ENCODE measurements around the gene PRDM2. TPM values are rescaled to one million over a fixed set of nuclear protein-coding genes. Genes with fewer than 3 reads are reported as not detected.

PRDM2 gene
- total and polyA plus RNA-seq, 2 of the 13 experiments (the other 11 are each of a cell fraction or from before 2014, with no cell fraction given): 4.0 to 6.5 TPM

DNA sequence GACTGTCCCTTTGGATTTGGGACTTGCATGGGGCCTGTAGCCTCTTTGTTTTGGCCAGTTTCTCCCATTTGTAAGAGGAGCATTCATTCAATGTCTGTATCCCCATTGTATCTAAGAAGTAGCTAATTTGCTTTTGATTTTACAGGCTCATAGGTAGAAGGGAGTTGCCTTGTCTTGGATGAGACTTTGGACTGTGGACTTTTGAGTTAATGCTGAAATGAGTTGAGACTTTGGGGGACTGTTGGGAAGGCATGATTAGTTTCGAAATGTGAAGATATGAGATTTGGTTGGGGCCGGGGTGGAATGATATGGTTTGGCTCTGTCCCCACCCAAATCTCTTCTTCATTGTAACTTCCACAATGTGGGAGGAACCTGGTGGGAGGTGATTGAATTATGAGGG, 151.7 kb downstream of the PRDM2 start:
- BruUV-seq (replicated peaks): no TSS peak
- 0% methylated on average over 2 of the region's 2 CpGs for WGBS (ENCODE audit: low lambda C conversion rate)

DNA sequence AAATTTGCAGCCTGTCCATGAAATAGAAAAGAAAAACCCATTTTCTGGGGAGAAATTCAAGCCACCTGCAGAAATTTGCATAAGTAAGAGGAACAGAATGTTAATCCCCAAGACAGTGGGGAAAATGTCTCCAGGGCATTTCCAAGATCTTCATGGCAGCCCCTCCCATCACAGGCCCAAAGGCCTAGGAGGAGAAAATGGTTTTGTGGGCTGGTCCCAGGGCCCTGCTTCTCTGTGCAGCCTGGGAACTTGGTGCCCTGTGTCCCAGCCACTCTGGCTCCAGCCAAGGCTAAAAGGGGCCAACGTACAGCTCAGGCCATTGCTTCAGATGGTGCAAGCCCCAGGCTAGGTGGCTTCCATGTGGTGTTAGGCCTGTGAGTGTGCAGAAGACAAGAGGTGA, 155.6 kb downstream of the PRDM2 start:
- FAIRE-seq: no peak
- no TSS peak for BruUV-seq (replicated peaks)
- no peaks in the 10 kb centered on the region for H3K27me3 ChIP-seq (ENCODE audit: control insufficient read depth in 1 of 2, insufficient read depth in 2 of 2, low read length in 2 of 2)
- H3K9me3 ChIP-seq (ENCODE audit: low read length): peaks cover 11% of the 10 kb centered on the region; the same call in 1 of the 2 replicates
- no peaks in the 10 kb centered on the region for H3K79me2 ChIP-seq (ENCODE audit: insufficient read depth, low read length)
- no peak overlapping the region for H3K9ac ChIP-seq (ENCODE audit: insufficient read depth, low read depth, low read length)
- WGBS (ENCODE audit: low lambda C conversion rate): 0% methylated on average over 1 of the region's 1 CpG
- no peak overlapping the region for H3K27ac ChIP-seq (ENCODE audit: extremely low read length, insufficient read depth, low read length)
- DNase-seq (ENCODE audit: low spot score): no peak
- POLR2A ChIA-PET: no interaction called here
- H3K4me2 ChIP-seq (ENCODE audit: low read depth, low read length): no peak overlapping the region
- H4K20me1 ChIP-seq (ENCODE audit: insufficient read depth, low read length): no peaks in the 10 kb centered on the region
- intact Hi-C loops (cut with micrococcal nuclease; ENCODE audit: unreplicated experiment) (no loop called here), in situ Hi-C loops (cut with HindIII; ENCODE audit: extremely low pct_ligation_motif_present, low pct_unique_long_range_greater_than_20kb) (no loop called here)
- H3K36me3 ChIP-seq (replicated peaks in 1 of 2; ENCODE audit: control insufficient read depth in 1 of 2, insufficient read depth in 2 of 2, low read length in 2 of 2): no peaks in the 10 kb centered on the region
- H2AFZ ChIP-seq (ENCODE audit: low read length): no peak overlapping the region
- CTCF ChIA-PET (ENCODE audit: low intra/inter-chr PET ratio, low total read pairs): no interaction called here
- no peak for ATAC-seq
- no peak overlapping the region for H3K4me3 ChIP-seq (replicated peaks in 1 of 3; ENCODE audit: insufficient read depth in 1 of 3, low read depth in 2 of 3, low read length in 3 of 3)
- H3K4me1 ChIP-seq (ENCODE audit: insufficient read depth, low read length): no peaks in the 10 kb centered on the region
- no peak for TF ChIP-seq SMAD3 (CRISPR knock-in tag; IDR thresholded peaks at IDR 0.05)
- no peak for TF ChIP-seq KDM5A (IDR thresholded peaks at IDR 0.05; ENCODE audit: borderline replicate concordance, low read length)
- no peak for TF ChIP-seq IKZF4 (CRISPR knock-in tag; IDR thresholded peaks at IDR 0.05; ENCODE audit: borderline replicate concordance, low read depth, not compliant biosample characterization)
- no peak for TF ChIP-seq PHF20 (CRISPR knock-in tag; IDR thresholded peaks at IDR 0.05)
- TF ChIP-seq CHD4 (IDR thresholded peaks at IDR 0.05; ENCODE audit: borderline replicate concordance, low read length): no peak
- no peak for TF ChIP-seq RBAK (CRISPR knock-in tag; IDR thresholded peaks at IDR 0.05)
- no peak for TF ChIP-seq KDM2A (CRISPR knock-in tag; IDR thresholded peaks at IDR 0.05; ENCODE audit: borderline replicate concordance, low read depth)
- TF ChIP-seq, protein P1, sequence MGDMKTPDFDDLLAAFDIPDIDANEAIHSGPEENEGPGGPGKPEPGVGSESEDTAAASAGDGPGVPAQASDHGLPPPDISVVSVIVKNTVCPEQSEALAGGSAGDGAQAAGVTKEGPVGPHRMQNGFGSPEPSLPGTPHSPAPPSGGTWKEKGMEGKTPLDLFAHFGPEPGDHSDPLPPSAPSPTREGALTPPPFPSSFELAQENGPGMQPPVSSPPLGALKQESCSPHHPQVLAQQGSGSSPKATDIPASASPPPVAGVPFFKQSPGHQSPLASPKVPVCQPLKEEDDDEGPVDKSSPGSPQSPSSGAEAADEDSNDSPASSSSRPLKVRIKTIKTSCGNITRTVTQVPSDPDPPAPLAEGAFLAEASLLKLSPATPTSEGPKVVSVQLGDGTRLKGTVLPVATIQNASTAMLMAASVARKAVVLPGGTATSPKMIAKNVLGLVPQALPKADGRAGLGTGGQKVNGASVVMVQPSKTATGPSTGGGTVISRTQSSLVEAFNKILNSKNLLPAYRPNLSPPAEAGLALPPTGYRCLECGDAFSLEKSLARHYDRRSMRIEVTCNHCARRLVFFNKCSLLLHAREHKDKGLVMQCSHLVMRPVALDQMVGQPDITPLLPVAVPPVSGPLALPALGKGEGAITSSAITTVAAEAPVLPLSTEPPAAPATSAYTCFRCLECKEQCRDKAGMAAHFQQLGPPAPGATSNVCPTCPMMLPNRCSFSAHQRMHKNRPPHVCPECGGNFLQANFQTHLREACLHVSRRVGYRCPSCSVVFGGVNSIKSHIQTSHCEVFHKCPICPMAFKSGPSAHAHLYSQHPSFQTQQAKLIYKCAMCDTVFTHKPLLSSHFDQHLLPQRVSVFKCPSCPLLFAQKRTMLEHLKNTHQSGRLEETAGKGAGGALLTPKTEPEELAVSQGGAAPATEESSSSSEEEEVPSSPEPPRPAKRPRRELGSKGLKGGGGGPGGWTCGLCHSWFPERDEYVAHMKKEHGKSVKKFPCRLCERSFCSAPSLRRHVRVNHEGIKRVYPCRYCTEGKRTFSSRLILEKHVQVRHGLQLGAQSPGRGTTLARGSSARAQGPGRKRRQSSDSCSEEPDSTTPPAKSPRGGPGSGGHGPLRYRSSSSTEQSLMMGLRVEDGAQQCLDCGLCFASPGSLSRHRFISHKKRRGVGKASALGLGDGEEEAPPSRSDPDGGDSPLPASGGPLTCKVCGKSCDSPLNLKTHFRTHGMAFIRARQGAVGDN (CRISPR knock-in tag; IDR thresholded peaks at IDR 0.05): no peak

More for the DNA sequence above, 151.7 kb downstream of the PRDM2 start:
- no peak overlapping the region for H3K27ac ChIP-seq (ENCODE audit: extremely low read length, insufficient read depth, low read length)
- H3K9ac ChIP-seq (ENCODE audit: insufficient read depth, low read depth, low read length): no peak overlapping the region
- no peaks in the 10 kb centered on the region for H3K27me3 ChIP-seq (ENCODE audit: control insufficient read depth in 1 of 2, insufficient read depth in 2 of 2, low read length in 2 of 2)
- no peak for FAIRE-seq
- in situ Hi-C loops (cut with HindIII; ENCODE audit: extremely low pct_ligation_motif_present, low pct_unique_long_range_greater_than_20kb): no loop called here
- CTCF ChIA-PET (ENCODE audit: low intra/inter-chr PET ratio, low total read pairs): no interaction called here
- no peak for TF ChIP-seq EZH2 (conservative IDR thresholded peaks at IDR 0.05; ENCODE audit: low read depth, low read length)
- no peak for TF ChIP-seq ZBTB3 (CRISPR knock-in tag; IDR thresholded peaks at IDR 0.05; ENCODE audit: borderline replicate concordance, low read depth)
- TF ChIP-seq, protein P2, sequence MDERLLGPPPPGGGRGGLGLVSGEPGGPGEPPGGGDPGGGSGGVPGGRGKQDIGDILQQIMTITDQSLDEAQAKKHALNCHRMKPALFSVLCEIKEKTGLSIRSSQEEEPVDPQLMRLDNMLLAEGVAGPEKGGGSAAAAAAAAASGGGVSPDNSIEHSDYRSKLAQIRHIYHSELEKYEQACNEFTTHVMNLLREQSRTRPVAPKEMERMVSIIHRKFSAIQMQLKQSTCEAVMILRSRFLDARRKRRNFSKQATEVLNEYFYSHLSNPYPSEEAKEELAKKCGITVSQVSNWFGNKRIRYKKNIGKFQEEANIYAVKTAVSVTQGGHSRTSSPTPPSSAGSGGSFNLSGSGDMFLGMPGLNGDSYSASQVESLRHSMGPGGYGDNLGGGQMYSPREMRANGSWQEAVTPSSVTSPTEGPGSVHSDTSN (CRISPR knock-in tag; IDR thresholded peaks at IDR 0.05): no peak
- no peak for TF ChIP-seq ZNF451 (CRISPR knock-in tag; IDR thresholded peaks at IDR 0.05)
- no peak for TF ChIP-seq WIZ (CRISPR knock-in tag; IDR thresholded peaks at IDR 0.05)
- TF ChIP-seq BRD4 (CRISPR knock-in tag; IDR thresholded peaks at IDR 0.05): no peak
- TF ChIP-seq DNMT3B (CRISPR knock-in tag; conservative IDR thresholded peaks at IDR 0.05): no peak
- TF ChIP-seq SP2 (CRISPR knock-in tag; IDR thresholded peaks at IDR 0.05): no peak
- no peak for TF ChIP-seq CBX2 (IDR thresholded peaks at IDR 0.05; ENCODE audit: low read depth, low read length)
- TF ChIP-seq CBX2 (CRISPR knock-in tag; IDR thresholded peaks at IDR 0.05; ENCODE audit: low read depth): no peak
- TF ChIP-seq ZFP36 (IDR thresholded peaks at IDR 0.05; ENCODE audit: borderline replicate concordance, low read depth, low read length, partially characterized antibody): no peak
- TF ChIP-seq RFXANK (CRISPR knock-in tag; IDR thresholded peaks at IDR 0.05): no peak
- TF ChIP-seq PHF21A (CRISPR knock-in tag; IDR thresholded peaks at IDR 0.05): no peak
- no peak for TF ChIP-seq ZNF143 (CRISPR knock-in tag; IDR thresholded peaks at IDR 0.05)
- TF ChIP-seq SNRNP70 (IDR thresholded peaks at IDR 0.05; ENCODE audit: low read depth, low read length): no peak
- TF ChIP-seq CENPX (CRISPR knock-in tag; IDR thresholded peaks at IDR 0.05): no peak
- TF ChIP-seq ZNF839 (CRISPR knock-in tag; IDR thresholded peaks at IDR 0.05; ENCODE audit: borderline replicate concordance): no peak
- H2AFZ ChIP-seq (ENCODE audit: low read length): no peak overlapping the region
- H3K4me3 ChIP-seq (replicated peaks in 1 of 3; ENCODE audit: insufficient read depth in 1 of 3, low read depth in 2 of 3, low read length in 3 of 3): no peak overlapping the region
- intact Hi-C loops (cut with micrococcal nuclease; ENCODE audit: unreplicated experiment): no loop called here
- peaks cover 11% of the 10 kb centered on the region; the same call in 1 of the 2 replicates for H3K9me3 ChIP-seq (ENCODE audit: low read length)
- no peak for ATAC-seq
- H3K79me2 ChIP-seq (ENCODE audit: insufficient read depth, low read length): no peaks in the 10 kb centered on the region
- H3K4me2 ChIP-seq (ENCODE audit: low read depth, low read length): no peak overlapping the region
- H4K20me1 ChIP-seq (ENCODE audit: insufficient read depth, low read length): no peaks in the 10 kb centered on the region
- no peaks in the 10 kb centered on the region for H3K4me1 ChIP-seq (ENCODE audit: insufficient read depth, low read length)
- DNase-seq (ENCODE audit: low spot score): no peak
- H3K36me3 ChIP-seq (replicated peaks in 1 of 2; ENCODE audit: control insufficient read depth in 1 of 2, insufficient read depth in 2 of 2, low read length in 2 of 2): no peaks in the 10 kb centered on the region
- POLR2A ChIA-PET: no interaction called here

Measured in HepG2 (cell line).